ENCODE measurements around the gene CYSLTR2.
"Not testable (repeated sequence)": the region's sequence is repeated elsewhere in the genome, so short reads cannot be mapped to it uniquely, and the experiment has no call there.

The CYSLTR2 gene

DNA sequence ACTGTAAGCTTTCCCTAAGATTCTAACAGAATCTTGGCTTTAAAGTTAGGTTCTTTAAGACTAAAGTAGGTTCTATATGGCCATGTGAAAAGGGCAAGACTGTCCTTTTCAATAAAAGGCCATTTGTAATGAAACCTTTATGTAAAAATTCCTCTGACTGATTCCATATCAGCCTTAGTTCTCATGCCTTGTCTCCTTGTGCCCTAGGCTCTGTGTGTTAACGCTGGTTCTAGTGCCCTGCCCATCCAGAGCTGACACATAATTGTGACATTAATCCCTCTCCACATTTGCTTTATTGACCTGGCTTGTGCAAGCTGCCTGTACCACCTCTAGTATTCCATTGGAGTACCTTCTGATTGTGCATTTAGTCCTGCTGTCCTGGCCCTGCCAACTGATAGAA is 28.2 kb downstream of the CYSLTR2 start:
- Histone ChIP-seq H3K9me3 (no peaks in the 10 kb centered on the region), H3K36me3 (no peaks in the 10 kb centered on the region), H3K4me1 (no peaks in the 10 kb centered on the region), H3K27ac (no peak overlapping the region), H3K4me3 (no peak overlapping the region), H3K4me2 (no peak overlapping the region), H3K9ac (no peak overlapping the region), H3K27me3 (no peaks in the 10 kb centered on the region), H4K20me1 (no peaks in the 10 kb centered on the region)
- no peak for TF ChIP-seq Cebpa-rat (IDR thresholded peaks at IDR 0.05)

DNA sequence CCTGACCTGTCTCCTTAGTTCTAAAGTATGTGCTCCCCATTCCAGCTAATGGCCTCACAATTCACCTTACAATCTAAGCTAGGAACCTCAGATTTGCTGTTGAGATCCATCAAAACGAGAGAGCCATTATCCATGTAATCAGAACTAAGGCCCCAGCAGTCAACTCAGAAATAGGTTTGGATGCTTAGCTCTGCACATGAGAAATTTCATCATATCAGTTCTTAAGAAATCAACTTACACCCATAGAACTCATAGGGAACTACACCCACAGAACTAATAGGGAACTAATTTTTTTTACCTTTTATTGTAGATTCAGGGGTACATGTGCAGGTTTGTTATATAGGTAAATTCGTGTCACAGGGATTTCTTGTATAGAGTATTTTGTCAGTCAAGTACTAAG is 28.7 kb downstream of the CYSLTR2 start:
- Histone ChIP-seq H3K9ac (no peak overlapping the region), H3K4me2 (no peak overlapping the region), H3K27me3 (no peaks in the 10 kb centered on the region), H3K4me1 (no peaks in the 10 kb centered on the region), H3K9me3 (no peaks in the 10 kb centered on the region), H3K4me3 (no peak overlapping the region), H4K20me1 (no peaks in the 10 kb centered on the region), H3K27ac (no peak overlapping the region), H3K36me3 (no peaks in the 10 kb centered on the region)
- no peak for TF ChIP-seq Cebpa-rat (IDR thresholded peaks at IDR 0.05)

DNA sequence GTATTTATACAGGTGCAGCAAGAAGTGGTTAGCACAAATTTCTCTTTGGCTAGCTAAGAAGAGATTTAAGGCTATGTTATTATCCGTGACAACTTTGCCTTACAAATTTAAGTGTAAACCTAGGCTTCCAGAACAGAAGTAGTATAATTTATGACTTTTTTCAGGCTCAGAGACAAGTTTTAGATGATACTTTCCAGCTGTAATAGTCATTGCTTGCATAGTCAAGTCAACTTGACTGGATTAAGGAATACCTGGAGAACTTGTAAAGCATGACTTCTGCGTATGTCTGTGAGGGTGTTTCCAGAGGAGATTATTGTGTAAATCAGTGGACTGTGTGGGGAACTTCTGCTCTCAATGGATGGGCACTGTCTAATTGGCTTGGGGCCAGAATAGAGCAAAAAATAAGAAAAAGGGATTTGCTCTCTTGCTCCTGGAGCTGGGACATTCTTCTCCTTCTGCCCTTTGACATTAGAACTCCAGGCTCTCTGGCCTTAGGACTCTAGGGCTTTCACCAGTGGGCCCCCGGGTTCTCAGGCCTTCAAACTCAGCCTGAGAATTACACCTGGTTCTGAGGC is 33.0 kb downstream of the CYSLTR2 start:
- no peak overlapping the region for H3K4me3 ChIP-seq
- no peaks in the 10 kb centered on the region for H3K27me3 ChIP-seq
- no peak for TF ChIP-seq Cebpa-rat (IDR thresholded peaks at IDR 0.05)
- H3K4me1 ChIP-seq, result no peaks in the 10 kb centered on the region
- H3K36me3 ChIP-seq, result no peaks in the 10 kb centered on the region
- no peak overlapping the region for H3K9ac ChIP-seq
- no peak overlapping the region for H3K27ac ChIP-seq
- H3K4me2 ChIP-seq, result no peak overlapping the region
- H3K9me3 ChIP-seq, result peaks cover 20% of the 10 kb centered on the region; the same call in 1 of the 2 replicates
- H4K20me1 ChIP-seq, result no peaks in the 10 kb centered on the region

DNA sequence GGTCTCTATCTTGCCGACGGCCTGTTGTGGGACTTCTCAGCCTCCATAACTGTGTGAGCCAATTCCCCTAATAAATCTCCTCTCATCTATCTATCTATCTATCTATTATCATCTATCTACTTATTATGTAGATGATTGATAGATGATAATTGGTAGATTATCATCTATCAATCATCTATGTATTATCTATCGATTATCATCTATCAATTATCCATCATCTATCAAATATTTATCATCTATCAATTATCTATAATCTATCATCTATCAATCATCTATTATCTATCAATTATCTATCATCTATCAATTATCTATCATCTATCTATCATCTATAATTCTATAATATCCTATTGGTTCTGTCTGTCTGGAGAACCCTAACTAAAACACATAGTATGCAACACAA is 33.5 kb downstream of the CYSLTR2 start:
- TF ChIP-seq Cebpa-rat (IDR thresholded peaks at IDR 0.05), result no peak
- Histone ChIP-seq H4K20me1 (no peaks in the 10 kb centered on the region), H3K9ac (no peak overlapping the region), H3K4me2 (no peak overlapping the region), H3K36me3 (no peaks in the 10 kb centered on the region), H3K4me1 (no peaks in the 10 kb centered on the region), H3K9me3 (peaks cover 20% of the 10 kb centered on the region; the same call in 1 of the 2 replicates), H3K27me3 (no peaks in the 10 kb centered on the region), H3K27ac (no peak overlapping the region), H3K4me3 (no peak overlapping the region)

DNA sequence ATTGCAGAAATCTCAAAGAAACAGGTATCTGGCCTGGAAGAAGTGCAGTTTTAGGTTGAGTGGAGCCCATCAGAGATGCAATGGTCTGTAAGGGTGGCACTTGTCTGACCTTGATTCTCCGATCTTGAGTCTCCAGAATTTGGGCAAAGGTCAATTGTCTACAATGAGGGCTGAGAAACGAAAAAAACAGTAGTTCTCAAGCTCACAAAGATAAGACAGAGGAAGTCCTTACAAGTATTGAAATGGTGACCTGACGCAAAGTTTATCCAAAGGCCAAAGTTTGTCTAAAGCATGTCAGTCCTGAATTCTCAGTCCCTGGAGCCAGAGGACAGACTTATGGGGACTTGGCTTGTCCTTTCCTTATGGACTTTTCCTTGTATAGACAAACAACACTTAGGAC is 40.3 kb downstream of the CYSLTR2 start:
- peaks cover 14% of the 10 kb centered on the region for H3K9me3 ChIP-seq
- no peaks in the 10 kb centered on the region for H3K27me3 ChIP-seq
- no peaks in the 10 kb centered on the region for H3K36me3 ChIP-seq
- no peak for TF ChIP-seq Cebpa-rat (IDR thresholded peaks at IDR 0.05)
- H4K20me1 ChIP-seq, result no peaks in the 10 kb centered on the region
- no peak overlapping the region for H3K4me3 ChIP-seq
- no peak overlapping the region for H3K9ac ChIP-seq
- no peaks in the 10 kb centered on the region for H3K4me1 ChIP-seq
- no peak overlapping the region for H3K4me2 ChIP-seq
- no peak overlapping the region for H3K27ac ChIP-seq

DNA sequence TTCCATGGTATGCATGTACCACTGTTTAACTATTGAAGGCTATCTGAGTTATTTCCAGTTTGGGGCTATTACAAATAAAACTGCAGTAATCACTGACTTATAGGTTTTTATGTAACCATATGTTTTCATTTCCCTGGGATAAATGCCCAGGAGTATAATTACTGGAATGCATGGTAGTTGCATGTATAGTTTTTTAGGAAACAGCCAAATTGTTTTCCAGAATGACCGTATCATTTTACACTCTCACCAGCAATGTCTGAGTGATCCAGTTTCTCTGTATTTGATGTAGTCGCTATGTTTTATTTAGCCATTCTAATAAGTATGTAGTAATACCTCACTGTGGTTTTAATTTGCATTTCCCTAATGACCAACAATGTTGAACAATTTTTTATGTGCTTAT is 42.0 kb downstream of the CYSLTR2 start:
- no peak for TF ChIP-seq Cebpa-rat (IDR thresholded peaks at IDR 0.05)
- H3K9ac ChIP-seq, result no peak overlapping the region
- no peak overlapping the region for H3K27ac ChIP-seq
- no peaks in the 10 kb centered on the region for H3K36me3 ChIP-seq
- no peak overlapping the region for H3K4me2 ChIP-seq
- no peak overlapping the region for H3K4me3 ChIP-seq
- peaks cover 8% of the 10 kb centered on the region for H3K9me3 ChIP-seq
- H3K27me3 ChIP-seq, result no peaks in the 10 kb centered on the region
- H3K4me1 ChIP-seq, result no peaks in the 10 kb centered on the region
- H4K20me1 ChIP-seq, result no peaks in the 10 kb centered on the region

DNA sequence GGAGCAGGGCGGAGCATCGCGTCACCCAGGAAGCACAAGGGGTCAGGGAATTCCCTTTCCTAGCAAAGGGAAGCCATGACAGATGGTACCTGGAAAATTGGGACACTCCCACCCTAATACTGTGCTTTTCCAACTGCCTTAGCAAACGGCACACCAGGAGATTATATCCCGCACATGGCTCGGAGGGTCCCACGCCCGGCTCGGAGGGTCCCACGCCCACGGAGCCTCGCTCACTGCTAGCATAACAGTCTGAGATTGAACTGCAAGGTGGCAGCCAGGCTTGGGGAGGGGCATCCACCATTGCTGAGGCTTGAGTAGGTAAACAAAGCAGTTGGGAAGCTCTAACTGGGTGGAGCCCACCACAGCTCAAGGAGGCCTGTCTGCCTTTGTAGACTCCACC is 42.9 kb downstream of the CYSLTR2 start:
- not testable (repeated sequence) for H3K4me3 ChIP-seq, H3K27me3 ChIP-seq, H3K4me2 ChIP-seq, H4K20me1 ChIP-seq, H3K27ac ChIP-seq, H3K9me3 ChIP-seq, H3K9ac ChIP-seq, H3K4me1 ChIP-seq, H3K36me3 ChIP-seq

DNA sequence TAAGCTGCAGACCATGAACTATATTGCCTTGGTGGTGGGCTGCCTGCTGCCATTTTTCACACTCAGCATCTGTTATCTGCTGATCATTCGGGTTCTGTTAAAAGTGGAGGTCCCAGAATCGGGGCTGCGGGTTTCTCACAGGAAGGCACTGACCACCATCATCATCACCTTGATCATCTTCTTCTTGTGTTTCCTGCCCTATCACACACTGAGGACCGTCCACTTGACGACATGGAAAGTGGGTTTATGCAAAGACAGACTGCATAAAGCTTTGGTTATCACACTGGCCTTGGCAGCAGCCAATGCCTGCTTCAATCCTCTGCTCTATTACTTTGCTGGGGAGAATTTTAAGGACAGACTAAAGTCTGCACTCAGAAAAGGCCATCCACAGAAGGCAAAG is 53.7 kb downstream of the CYSLTR2 start:
- H3K27me3 ChIP-seq, result no peaks in the 10 kb centered on the region
- no peak overlapping the region for H3K9ac ChIP-seq
- TF ChIP-seq Cebpa-rat (IDR thresholded peaks at IDR 0.05), result no peak
- H3K4me2 ChIP-seq, result no peak overlapping the region
- no peaks in the 10 kb centered on the region for H4K20me1 ChIP-seq
- H3K27ac ChIP-seq, result no peak overlapping the region
- peaks cover 3% of the 10 kb centered on the region; the same call in 1 of the 2 replicates for H3K9me3 ChIP-seq
- H3K4me3 ChIP-seq, result no peak overlapping the region
- H3K36me3 ChIP-seq, result no peaks in the 10 kb centered on the region
- no peaks in the 10 kb centered on the region for H3K4me1 ChIP-seq

DNA sequence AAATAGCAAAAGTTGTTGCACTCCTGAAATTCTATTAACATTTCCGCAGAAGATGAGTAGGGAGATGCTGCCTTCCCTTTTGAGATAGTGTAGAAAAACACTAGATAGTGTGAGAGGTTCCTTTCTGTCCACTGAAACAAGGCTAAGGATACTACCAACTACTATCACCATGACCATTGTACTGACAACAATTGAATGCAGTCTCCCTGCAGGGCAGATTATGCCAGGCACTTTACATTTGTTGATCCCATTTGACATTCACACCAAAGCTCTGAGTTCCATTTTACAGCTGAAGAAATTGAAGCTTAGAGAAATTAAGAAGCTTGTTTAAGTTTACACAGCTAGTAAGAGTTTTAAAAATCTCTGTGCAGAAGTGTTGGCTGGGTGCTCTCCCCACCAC is 55.0 kb downstream of the CYSLTR2 start:
- H3K27ac ChIP-seq, result no peak overlapping the region
- no peaks in the 10 kb centered on the region for H4K20me1 ChIP-seq
- TF ChIP-seq Cebpa-rat (IDR thresholded peaks at IDR 0.05), result no peak

DNA sequence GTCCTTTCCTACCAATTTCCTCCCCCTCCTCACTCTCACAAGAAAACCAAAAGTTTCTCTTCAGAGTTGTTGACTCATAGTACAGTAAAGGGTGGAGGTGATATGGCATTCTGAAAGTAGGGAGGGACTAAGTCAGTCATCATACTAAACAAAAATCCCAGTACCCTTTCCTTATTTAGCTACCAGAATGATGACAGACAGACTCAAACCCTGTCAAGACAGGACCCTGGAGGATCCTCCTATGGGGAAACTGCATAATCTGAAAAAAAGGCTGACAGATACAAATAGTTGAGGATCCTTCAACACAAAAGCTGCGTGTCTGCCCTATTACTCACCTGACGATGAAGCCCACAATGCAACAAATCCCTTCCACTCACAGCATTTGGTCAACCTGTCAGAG is 55.5 kb downstream of the CYSLTR2 start:
- Histone ChIP-seq H4K20me1 (no peaks in the 10 kb centered on the region), H3K27me3 (no peaks in the 10 kb centered on the region), H3K36me3 (no peaks in the 10 kb centered on the region), H3K9me3 (peaks cover 18% of the 10 kb centered on the region), H3K9ac (no peak overlapping the region), H3K4me1 (no peaks in the 10 kb centered on the region), H3K4me2 (no peak overlapping the region), H3K27ac (no peak overlapping the region), H3K4me3 (no peak overlapping the region)
- TF ChIP-seq Cebpa-rat (IDR thresholded peaks at IDR 0.05), result no peak

More for the DNA sequence above, 55.0 kb downstream of the CYSLTR2 start:
- peaks cover 14% of the 10 kb centered on the region for H3K9me3 ChIP-seq
- H3K27me3 ChIP-seq, result no peaks in the 10 kb centered on the region
- no peaks in the 10 kb centered on the region for H3K36me3 ChIP-seq
- no peak overlapping the region for H3K4me3 ChIP-seq
- no peak overlapping the region for H3K9ac ChIP-seq
- no peak overlapping the region for H3K4me2 ChIP-seq
- no peaks in the 10 kb centered on the region for H3K4me1 ChIP-seq

DNA sequence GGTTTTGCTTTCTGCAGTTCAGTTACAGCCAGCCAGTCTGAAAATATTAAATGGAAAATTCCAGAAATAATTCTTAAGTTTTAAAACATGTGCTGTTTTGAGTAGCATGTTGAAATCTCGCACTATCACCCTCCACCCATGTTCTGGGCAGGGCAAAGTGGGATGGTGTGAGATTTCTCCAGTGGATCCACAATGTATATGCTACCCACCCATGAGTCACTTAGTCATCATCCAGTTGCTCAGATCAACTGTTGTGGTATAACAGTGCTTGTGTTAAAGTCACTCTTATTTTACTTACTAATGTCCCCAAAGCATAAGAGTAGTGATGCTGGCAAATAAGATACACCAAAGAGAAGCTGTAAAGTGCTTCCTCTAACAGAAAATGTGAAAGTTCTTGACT is 56.4 kb downstream of the CYSLTR2 start:
- Histone ChIP-seq H3K4me1 (no peaks in the 10 kb centered on the region), H3K4me2 (no peak overlapping the region), H3K9ac (no peak overlapping the region), H3K9me3 (peaks cover 22% of the 10 kb centered on the region), H3K27ac (no peak overlapping the region), H3K4me3 (no peak overlapping the region), H3K36me3 (no peaks in the 10 kb centered on the region), H4K20me1 (no peaks in the 10 kb centered on the region), H3K27me3 (no peaks in the 10 kb centered on the region)
- no peak for TF ChIP-seq Cebpa-rat (IDR thresholded peaks at IDR 0.05)
